ENCODE data around the gene CHAT. TPM values are rescaled to one million over a fixed set of nuclear protein-coding genes. Genes with fewer than 3 reads are reported as not detected.

Gene CHAT
- total and polyA plus RNA-seq, 10 donors = not detected

DNA sequence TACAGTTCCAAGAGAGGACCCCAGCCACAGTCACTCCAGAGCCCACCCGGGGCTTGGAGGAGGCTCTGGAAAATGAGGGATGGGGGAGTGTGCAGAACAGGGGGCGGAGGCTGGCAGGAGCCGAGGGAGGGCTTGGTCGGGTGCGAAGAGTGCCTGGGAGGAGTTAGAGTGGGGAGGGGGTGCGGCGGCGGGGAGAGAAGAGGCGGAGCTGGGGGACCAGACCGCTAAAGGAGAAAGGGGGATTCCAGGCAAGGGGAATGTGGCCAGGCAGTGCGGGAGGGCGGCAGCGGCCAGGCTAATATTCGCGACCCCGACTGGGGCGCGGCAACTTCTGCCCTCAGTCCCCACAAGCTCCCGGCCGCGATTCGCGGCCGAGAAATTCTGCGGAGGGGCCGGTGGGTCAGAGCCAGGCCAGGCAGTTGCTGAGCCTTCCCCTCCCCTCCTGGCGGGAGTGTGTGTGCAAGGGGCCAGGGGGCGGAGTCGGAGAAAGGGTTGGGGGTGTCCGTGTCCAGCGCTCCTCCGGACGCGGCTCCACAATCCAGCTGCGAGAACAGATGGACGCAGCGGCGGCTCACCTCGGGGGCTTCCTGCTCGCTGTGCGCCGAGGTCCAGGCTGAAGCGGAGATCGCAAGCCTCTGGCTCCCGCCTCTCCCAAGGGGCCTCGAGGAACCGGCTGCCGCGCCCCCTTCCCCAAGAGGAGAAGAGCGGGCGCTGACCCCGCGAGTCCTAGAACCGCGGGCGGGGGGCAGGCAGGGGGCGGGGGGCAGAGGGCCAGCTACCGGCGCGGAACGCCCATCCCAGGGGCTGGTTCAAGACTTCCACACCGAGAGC lies 4.3 kb upstream of the CHAT start:
- TF ChIP-seq CTCF (IDR thresholded peaks at IDR 0.05 in 8 of 11, conservative IDR thresholded peaks at IDR 0.05 in 3 of 11) (no peak), POLR2AphosphoS5 (IDR thresholded peaks at IDR 0.05) (no peak), POLR2A (IDR thresholded peaks at IDR 0.05) (no peak)
- H3K4me1 ChIP-seq = peaks cover 0 to 45% (median 23%) of the 10 kb centered on the region in 6 donors
- intact Hi-C loops (cut with DNase I; ENCODE audit: low total_unique reads) = no loop called here
- peak; percentile 58 for DNase-seq
- 2 to 9% (median 4%) methylated on average over 29 to 62 of the region's 62 CpGs for WGBS, 5 donors
- H3K4me3 ChIP-seq = peak overlapping the region in 3 of 8 donors; percentile 1 to 24 (median 7)
- H3K9me3 ChIP-seq = peaks cover 0 to 18% (median 0%) of the 10 kb centered on the region in 8 donors
- H3K27ac ChIP-seq = no peak overlapping the region
- H3K27me3 ChIP-seq (replicated peaks in 1 of 7) = peaks cover under 1 to 98% (median 75%) of the 10 kb centered on the region in 7 donors
- no peaks in the 10 kb centered on the region for H3K36me3 ChIP-seq

DNA sequence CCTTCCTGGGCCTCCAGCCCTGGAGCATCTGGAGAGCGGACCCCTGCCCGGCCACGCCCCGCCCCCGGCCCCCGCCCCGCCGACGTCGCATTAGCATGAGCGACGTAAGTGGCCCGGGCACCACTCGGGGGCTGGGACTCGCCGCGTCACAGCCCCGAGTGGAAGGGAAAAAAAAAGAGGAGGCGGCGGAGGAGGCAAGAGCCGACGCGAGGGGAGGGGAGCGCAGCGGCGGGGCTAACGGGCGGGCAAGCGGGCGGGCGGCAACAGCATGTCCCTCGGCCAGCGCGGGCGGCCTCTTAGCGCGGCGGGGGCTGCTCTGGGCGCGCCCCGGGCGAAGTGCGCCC lies 3.8 kb upstream of the CHAT start, which contains the start of gene SLC18A3:
Gene SLC18A3 (plus strand): TSS at position 197 of the 344 bp plus-strand sequence. CDS start 431 bp downstream, outside the sequence.
- H3K4me3 ChIP-seq = peak within 1 kb of the TSS in 5 of 8 donors; percentile 0 to 24 (median 7)
- intact Hi-C loops (cut with DNase I; ENCODE audit: low total_unique reads) = no loop called here
- H3K36me3 ChIP-seq = no peaks in the 10 kb centered on the region

DNA sequence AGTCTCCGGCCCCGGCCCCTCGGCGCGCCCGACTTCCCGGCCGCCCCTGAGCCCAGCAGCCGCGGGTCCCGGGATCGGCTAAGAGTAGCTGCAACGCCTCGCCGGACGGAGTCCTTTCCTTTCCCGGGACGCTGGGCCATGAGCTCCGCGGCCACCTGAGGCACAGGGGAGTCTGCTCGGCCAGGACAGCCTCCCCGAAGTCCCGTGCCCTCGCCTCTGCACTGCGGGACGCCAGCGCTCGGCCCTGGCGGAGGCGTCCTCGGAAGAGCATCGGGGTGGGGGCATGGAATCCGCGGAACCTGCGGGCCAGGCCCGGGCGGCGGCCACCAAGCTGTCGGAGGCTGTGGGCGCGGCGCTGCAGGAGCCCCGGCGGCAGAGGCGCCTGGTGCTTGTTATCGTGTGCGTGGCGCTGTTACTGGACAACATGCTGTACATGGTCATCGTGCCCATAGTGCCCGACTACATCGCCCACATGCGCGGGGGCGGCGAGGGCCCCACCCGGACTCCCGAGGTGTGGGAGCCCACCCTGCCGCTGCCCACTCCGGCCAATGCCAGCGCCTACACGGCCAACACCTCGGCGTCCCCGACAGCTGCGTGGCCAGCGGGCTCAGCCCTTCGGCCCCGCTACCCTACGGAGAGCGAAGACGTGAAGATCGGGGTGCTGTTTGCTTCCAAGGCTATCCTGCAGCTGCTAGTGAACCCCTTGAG lies 3.2 kb upstream of the CHAT start:
- peaks cover 0 to 18% (median 0%) of the 10 kb centered on the region in 8 donors for H3K9me3 ChIP-seq
- WGBS, 5 donors = 3 to 20% (median 6%) methylated on average over 8 to 72 of the region's 72 CpGs
- H3K27ac ChIP-seq = no peak overlapping the region
- peaks cover 0 to 48% (median 23%) of the 10 kb centered on the region in 6 donors for H3K4me1 ChIP-seq
- no peaks in the 10 kb centered on the region for H3K36me3 ChIP-seq
- peak; percentile 69 for DNase-seq
- intact Hi-C loops (cut with DNase I; ENCODE audit: low total_unique reads) = no loop called here
- peak overlapping the region in 3 of 8 donors; percentile 0 to 24 (median 11) for H3K4me3 ChIP-seq
- TF ChIP-seq POLR2A (IDR thresholded peaks at IDR 0.05) (no peak), CTCF (IDR thresholded peaks at IDR 0.05 in 8 of 11, conservative IDR thresholded peaks at IDR 0.05 in 3 of 11) (no peak), POLR2AphosphoS5 (IDR thresholded peaks at IDR 0.05) (no peak)
- peaks cover 2 to 98% (median 86%) of the 10 kb centered on the region in 7 donors for H3K27me3 ChIP-seq (replicated peaks in 1 of 7)

More for the DNA sequence above, 3.8 kb upstream of the CHAT start, which contains the start of gene SLC18A3:
- Histone ChIP-seq H3K9me3 (peaks cover 0 to 18% (median 0%) of the 10 kb centered on the region in 8 donors), H3K27ac (no peak within 1 kb of the TSS), H3K27me3 (replicated peaks in 1 of 7) (peaks cover 2 to 98% (median 80%) of the 10 kb centered on the region in 7 donors), H3K4me1 (peaks cover 0 to 48% (median 23%) of the 10 kb centered on the region in 6 donors)
- 0 to 6% (median 3%) methylated on average over 1 to 43 of the region's 43 CpGs for WGBS, 5 donors
- TF ChIP-seq POLR2A (IDR thresholded peaks at IDR 0.05) = no peak
- TF ChIP-seq CTCF (IDR thresholded peaks at IDR 0.05 in 8 of 11, conservative IDR thresholded peaks at IDR 0.05 in 3 of 11) = no peak
- no peak for TF ChIP-seq POLR2AphosphoS5 (IDR thresholded peaks at IDR 0.05)
- no peak for DNase-seq

All from spleen (tissue), 11 donors.